IMR-90 (cell line): ENCODE data around the gene SLC24A3. TPM values are rescaled to one million over a fixed set of nuclear protein-coding genes. Genes with fewer than 3 reads are reported as not detected.

ENCODE experiments used
- ATAC-seq: fragments of 200-7000 bp; cut with Tn5 transposase; 2 replicates; pipeline ENCODE4 v1.9.1; 2020; ENCODE audit warnings: low read depth, mild to moderate bottlenecking, moderate library complexity
- BruUV-seq: library from RNA; stranded (reverse); fragments of 400-500 nt; replicated peaks from 2 replicates; lab custom pipeline; 2021; lab: Mats Ljungman, UMichigan
- CTCF ChIA-PET: fragments of 300-600 bp; formaldehyde crosslinking; extraction: SDS; loops from one replicate; lab custom pipeline; 2021; ENCODE audit warnings: antibody characterized with exemption; lab: Yijun Ruan, JAX
- POLR2A ChIA-PET: fragments of 300-600 bp; sonication (Branson Sonifier 250); formaldehyde crosslinking; loops from one replicate; lab custom pipeline; 2022; ENCODE audit warnings: antibody characterized with exemption; ENCODE audit not compliant: unreplicated experiment; lab: Charles Lee
- DNase-seq: peaks from one replicate; pipeline ENCODE4 v3.0.0; 2013
- H2AFZ ChIP-seq: replicated peaks from 2 replicates; pipeline ENCODE3; 2013; ENCODE audit warnings: low read length, mild to moderate bottlenecking; ENCODE audit not compliant: poor library complexity
- H2AK5ac ChIP-seq: 2 replicates; pipeline ENCODE4 v1.6.1; 2013; ENCODE audit warnings: low read depth, low read length, inconsistent platforms
- H2AK9ac ChIP-seq: replicated peaks from 2 replicates; pipeline ENCODE3; 2013; ENCODE audit warnings: mild to moderate bottlenecking, low read depth, low read length, moderate library complexity; ENCODE audit not compliant: poor library complexity
- H2BK120ac ChIP-seq: 2 replicates; pipeline ENCODE4 v1.6.1; 2013; ENCODE audit warnings: low read depth, low read length, inconsistent platforms
- H2BK15ac ChIP-seq: 3 replicates; pipeline ENCODE4 v1.6.1; 2013; ENCODE audit warnings: low read depth, low read length, inconsistent platforms
- H2BK20ac ChIP-seq: 2 replicates; pipeline ENCODE4 v1.6.1; 2013; ENCODE audit warnings: low read depth, mild to moderate bottlenecking, inconsistent platforms, low read length, moderate library complexity
- H2BK5ac ChIP-seq: 2 replicates; pipeline ENCODE4 v1.6.1; 2013; ENCODE audit warnings: mild to moderate bottlenecking, low read depth, low read length, inconsistent platforms; ENCODE audit not compliant: poor library complexity, severe bottlenecking
- H3K14ac ChIP-seq: replicated peaks from 2 replicates; pipeline ENCODE4 v1.6.1; 2013; ENCODE audit warnings: low read depth, low read length, inconsistent platforms
- H3K18ac ChIP-seq: 2 replicates; pipeline ENCODE4 v1.6.1; 2013; ENCODE audit warnings: low read depth, low read length, control low read depth
- H3K23ac ChIP-seq: 2 replicates; pipeline ENCODE4 v1.6.1; 2013; ENCODE audit warnings: low read depth, low read length, inconsistent platforms
- H3K27ac ChIP-seq: 2 replicates; pipeline ENCODE4 v1.5.1; 2013; ENCODE audit warnings: mild to moderate bottlenecking, control low read depth, low read length; ENCODE audit not compliant: insufficient read depth
- H3K27me3 ChIP-seq: 2 replicates; pipeline ENCODE4 v1.6.1; 2013; ENCODE audit warnings: low read length; ENCODE audit not compliant: control insufficient read depth, insufficient read depth
- H3K36me3 ChIP-seq: 2 replicates; pipeline ENCODE4 v1.6.1; 2013; ENCODE audit warnings: low read length, mixed read lengths; ENCODE audit not compliant: control insufficient read depth, insufficient read depth
- H3K4ac ChIP-seq: 2 replicates; pipeline ENCODE4 v1.6.1; 2013; ENCODE audit warnings: low read depth, low read length, inconsistent platforms
- H3K4me1 ChIP-seq: 2 replicates; pipeline ENCODE4 v1.6.1; 2013; ENCODE audit warnings: low read length, mixed read lengths; ENCODE audit not compliant: control insufficient read depth, insufficient read depth
- H3K4me2 ChIP-seq: 2 replicates; pipeline ENCODE4 v1.6.1; 2013; ENCODE audit warnings: low read depth, mild to moderate bottlenecking, control low read depth, low read length, moderate library complexity
- H3K4me3 ChIP-seq: 2 replicates; pipeline ENCODE4 v1.5.1; 2013; ENCODE audit warnings: low read depth, mild to moderate bottlenecking, control low read depth, low read length, moderate library complexity; ENCODE audit not compliant: insufficient read depth
- H3K56ac ChIP-seq: 2 replicates; pipeline ENCODE4 v1.6.1; 2013; ENCODE audit warnings: low read length, inconsistent platforms; ENCODE audit not compliant: insufficient read depth; ENCODE audit errors: extremely low read depth
- H3K79me1 ChIP-seq, 2 experiments: 2 replicates each; pipeline ENCODE4 v1.6.1; 2013; ENCODE audit warnings: low read length in 2 of 2, inconsistent platforms in 1 of 2, low read depth in 1 of 2
- H3K9ac ChIP-seq: 2 replicates; pipeline ENCODE4 v1.6.1; 2013; ENCODE audit warnings: low read depth, low read length, control low read depth
- H3K9me1 ChIP-seq: 2 replicates; pipeline ENCODE4 v1.6.1; 2013; ENCODE audit warnings: low read length, inconsistent platforms; ENCODE audit not compliant: insufficient read depth
- H3K9me3 ChIP-seq: 2 replicates; pipeline ENCODE4 v1.6.1; 2013; ENCODE audit warnings: low read length; ENCODE audit not compliant: control insufficient read depth, insufficient read depth
- H4K20me1 ChIP-seq: 2 replicates; pipeline ENCODE4 v1.6.1; 2013; ENCODE audit warnings: low read length, inconsistent platforms; ENCODE audit not compliant: insufficient read depth
- H4K5ac ChIP-seq: 2 replicates; pipeline ENCODE4 v1.6.1; 2013; ENCODE audit warnings: mild to moderate bottlenecking, low read depth, low read length, control low read depth
- H4K8ac ChIP-seq, 2 experiments: 2 replicates each; pipeline ENCODE4 v1.6.1; 2013; ENCODE audit warnings: low read depth in 2 of 2, low read length in 2 of 2, control low read depth in 1 of 2, inconsistent platforms in 1 of 2
- H4K91ac ChIP-seq: 2 replicates; pipeline ENCODE4 v1.6.1; 2013; ENCODE audit warnings: low read depth, low read length, inconsistent platforms; ENCODE audit not compliant: insufficient read depth
- BHLHE40 ChIP-seq: fragments of 150-350 bp; IDR thresholded peaks from 2 replicates; pipeline ENCODE4 v1.6.1; 2016; ENCODE audit warnings: mild to moderate bottlenecking, low read depth, low read length
- CEBPB ChIP-seq: IDR thresholded peaks from 2 replicates; pipeline ENCODE4 v1.6.1; 2012; ENCODE audit warnings: low read depth, low read length, improper control_type of control experiment
- CHD1 ChIP-seq: IDR thresholded peaks from 2 replicates; pipeline ENCODE4 v1.6.1; 2012; ENCODE audit warnings: low read depth, low read length, improper control_type of control experiment
- CTCF ChIP-seq: conservative IDR thresholded peaks from 2 replicates; pipeline ENCODE4 v1.5.1; 2012; ENCODE audit warnings: mild to moderate bottlenecking, low read depth, low read length, improper control_type of control experiment
- ELK1 ChIP-seq: fragments of 150-350 bp; IDR thresholded peaks from 2 replicates; pipeline ENCODE4 v1.6.1; 2016; ENCODE audit warnings: low read depth, mild to moderate bottlenecking, low read length, moderate library complexity, borderline replicate concordance
- FOS ChIP-seq: fragments of 150-350 bp; IDR thresholded peaks from 2 replicates; pipeline ENCODE4 v1.6.1; 2016; ENCODE audit warnings: low read depth, low read length
- MAFK ChIP-seq: IDR thresholded peaks from 2 replicates; pipeline ENCODE4 v1.6.1; 2012; ENCODE audit warnings: low read depth, low read length, improper control_type of control experiment
- MAZ ChIP-seq: IDR thresholded peaks from 2 replicates; pipeline ENCODE4 v1.6.1; 2012; ENCODE audit warnings: low read depth, mild to moderate bottlenecking, low read length, improper control_type of control experiment, moderate library complexity, borderline replicate concordance
- MXI1 ChIP-seq: IDR thresholded peaks from 2 replicates; pipeline ENCODE4 v1.6.1; 2012; ENCODE audit warnings: low read depth, mild to moderate bottlenecking, low read length, moderate library complexity, borderline replicate concordance
- NFE2L2 ChIP-seq: fragments of 150-350 bp; IDR thresholded peaks from 2 replicates; pipeline ENCODE4 v1.6.1; 2016; ENCODE audit warnings: low read depth, mild to moderate bottlenecking, low read length
- POLR2A ChIP-seq: IDR thresholded peaks from 2 replicates; pipeline ENCODE4 v1.6.1; 2012; ENCODE audit warnings: mild to moderate bottlenecking, low read depth, low read length
- RAD21 ChIP-seq: IDR thresholded peaks from 2 replicates; pipeline ENCODE4 v1.6.1; 2012; ENCODE audit warnings: low read length, improper control_type of control experiment
- RCOR1 ChIP-seq: IDR thresholded peaks from 2 replicates; pipeline ENCODE4 v1.6.1; 2012; ENCODE audit warnings: mild to moderate bottlenecking, low read length, improper control_type of control experiment; ENCODE audit not compliant: insufficient replicate concordance
- RFX5 ChIP-seq: IDR thresholded peaks from 2 replicates; pipeline ENCODE4 v1.8.0; 2012; ENCODE audit warnings: low read depth, mild to moderate bottlenecking, low read length, moderate library complexity
- SMC3 ChIP-seq: fragments of 150-350 bp; IDR thresholded peaks from 2 replicates; pipeline ENCODE4 v1.6.1; 2016; ENCODE audit warnings: low read depth, mild to moderate bottlenecking, antibody characterized with exemption, low read length, moderate library complexity
- WGBS, 2 experiments: methylation state at CpG; one replicate each; pipeline versions ENCODE4 v1.1.5 to v1.1.7; 2013; ENCODE audit warnings: missing lambda C conversion rate in 2 of 2; ENCODE audit not compliant: insufficient read length in 1 of 2; ENCODE audit errors: extremely low coverage in 2 of 2; 5-methylcytosine and 5-hydroxymethylcytosine counted together
- dilution Hi-C: fragments of 300-500 bp; cut with HindIII; formaldehyde crosslinking; loops from one replicate; pipeline ENCODE4 v1.14.3; 2018; ENCODE audit warnings: low sequenced_read_pairs; ENCODE audit not compliant: unreplicated experiment
- in situ Hi-C: fragments of 300-500 bp; cut with MboI; formaldehyde crosslinking; loops from 3 replicates; pipeline ENCODE4 v1.14.3; 2019; ENCODE audit warnings: low sequenced_read_pairs, inconsistent platforms, mixed read lengths
- intact Hi-C: fragments of 100-400 bp; cut with micrococcal nuclease; formaldehyde crosslinking; loops from 2 replicates; pipeline ENCODE4 v1.10.0; 2022
- polyA plus RNA-seq, 3 experiments: library from polyadenylated mRNA; depleted of rRNA; stranded (reverse); fragments of >200 nt; gene quantifications; 2 replicates each; pipeline ENCODE4 v1.2.3, GENCODE V29; 2012; ENCODE audit warnings: low replicate concordance in 1 of 3
- total RNA-seq: library from RNA; depleted of rRNA; stranded (reverse); fragments of >200 nt; gene quantifications from 2 replicates; pipeline ENCODE4 v1.2.3, GENCODE V29; 2012
- TF ChIP-seq, protein P1 (sequence below): fragments of 150-350 bp; IDR thresholded peaks from 2 replicates; pipeline ENCODE4 v1.6.1; 2017; ENCODE audit warnings: mild to moderate bottlenecking, antibody characterized with exemption, low read length, low read depth

Gene SLC24A3
- total and polyA plus RNA-seq, 2 of the 4 experiments (the other 2 are of a cell fraction): not detected

- H3K9me3 ChIP-seq: no peaks in the 10 kb centered on the region
- H2BK5ac ChIP-seq: no peak overlapping the region
- POLR2A ChIA-PET: no interaction called here
- no peaks in the 10 kb centered on the region for H3K4me1 ChIP-seq
- no peak overlapping the region for H3K4me3 ChIP-seq
- H2BK120ac ChIP-seq: no peak overlapping the region
- no peak overlapping the region for H2BK20ac ChIP-seq
- no peak overlapping the region for H4K91ac ChIP-seq
- H2BK15ac ChIP-seq: no peak overlapping the region
- no peak overlapping the region for H4K8ac ChIP-seq
- H3K56ac ChIP-seq: no peak overlapping the region
- in situ Hi-C loops: no loop called here
- dilution Hi-C loops: no loop called here
- no peak overlapping the region for H3K4me2 ChIP-seq
- no TSS peak for BruUV-seq
- H3K27me3 ChIP-seq: no peaks in the 10 kb centered on the region
- no peak overlapping the region for H3K23ac ChIP-seq
- intact Hi-C loops: no loop called here
- H4K20me1 ChIP-seq: no peaks in the 10 kb centered on the region
- H3K36me3 ChIP-seq: no peaks in the 10 kb centered on the region
- no peak overlapping the region for H3K27ac ChIP-seq
- no peak overlapping the region for H2AK9ac ChIP-seq
- no peak overlapping the region for H3K14ac ChIP-seq
- H4K5ac ChIP-seq: no peak overlapping the region
- no peaks in the 10 kb centered on the region for H3K9me1 ChIP-seq
- ATAC-seq: no peak
- no peak for TF ChIP-seq CHD1
- no peak for TF ChIP-seq MXI1
- TF ChIP-seq POLR2A: no peak
- no peak for TF ChIP-seq MAFK
- TF ChIP-seq, protein P1, sequence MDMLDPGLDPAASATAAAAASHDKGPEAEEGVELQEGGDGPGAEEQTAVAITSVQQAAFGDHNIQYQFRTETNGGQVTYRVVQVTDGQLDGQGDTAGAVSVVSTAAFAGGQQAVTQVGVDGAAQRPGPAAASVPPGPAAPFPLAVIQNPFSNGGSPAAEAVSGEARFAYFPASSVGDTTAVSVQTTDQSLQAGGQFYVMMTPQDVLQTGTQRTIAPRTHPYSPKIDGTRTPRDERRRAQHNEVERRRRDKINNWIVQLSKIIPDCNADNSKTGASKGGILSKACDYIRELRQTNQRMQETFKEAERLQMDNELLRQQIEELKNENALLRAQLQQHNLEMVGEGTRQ: no peak
- TF ChIP-seq RCOR1: no peak
- TF ChIP-seq ELK1: no peak
- no peak for TF ChIP-seq RFX5
- no peak for TF ChIP-seq BHLHE40
- no peak for TF ChIP-seq SMC3
- no peak for TF ChIP-seq CEBPB
- no peak for TF ChIP-seq MAZ
- no peak for TF ChIP-seq CTCF
- no peak for TF ChIP-seq NFE2L2
- no peak for TF ChIP-seq RAD21
- TF ChIP-seq FOS: no peak
- no peak overlapping the region for H3K18ac ChIP-seq
- no peak overlapping the region for H2AFZ ChIP-seq
- no peak overlapping the region for H3K9ac ChIP-seq
- WGBS, 2 experiments: 61% methylated on average over 6 of the region's 17 CpGs; no CpG with 5 or more reads in 1 of the 2 experiments
- H3K4ac ChIP-seq: no peak overlapping the region
- H3K79me1 ChIP-seq: no peaks in the 10 kb centered on the region
- CTCF ChIA-PET: no interaction called here
- DNase-seq: no peak
- no peak overlapping the region for H2AK5ac ChIP-seq
These were observed 164.2 kb downstream of the SLC24A3 start for GRCh38 chr20:19376451-19377229.
